Measurements from ENCODE around the gene NBPF6.
"Not testable (repeated sequence)": the region's sequence is repeated elsewhere in the genome, so short reads cannot be mapped to it uniquely, and the experiment has no call there.

The NBPF6 gene
- 0 to 0.12 (median 0.05) reads per million in 18 experiments for total RNA-seq

GRCh38 chr1:108450043-108450442 lies at the start of gene NBPF6:
TSS of gene NBPF6 (plus strand) at chr1:108450343. CDS start at chr1:108450602, 259 bp downstream.
- DNase-seq: not testable (repeated sequence)

- not testable (repeated sequence) for DNase-seq
Observed at GRCh38 chr1:108411098-108411833, 38.9 kb upstream of the NBPF6 start.

GRCh38 chr1:108420129-108420528 lies 30.0 kb upstream of the NBPF6 start:
- DNase-seq: not testable (repeated sequence)

- not testable (repeated sequence) for DNase-seq
Observed at GRCh38 chr1:108421061-108421916, 28.9 kb upstream of the NBPF6 start.

- DNase-seq: not testable (repeated sequence)
Observed at GRCh38 chr1:108426877-108427276, 23.3 kb upstream of the NBPF6 start.

GRCh38 chr1:108432002-108432401 lies 18.1 kb upstream of the NBPF6 start:
- DNase-seq: not testable (repeated sequence)

GRCh38 chr1:108433404-108433803 lies 16.7 kb upstream of the NBPF6 start:
- not testable (repeated sequence) for DNase-seq

- not testable (repeated sequence) for DNase-seq
Observed at GRCh38 chr1:108438536-108438935, 11.6 kb upstream of the NBPF6 start.

- not testable (repeated sequence) for DNase-seq
Observed at GRCh38 chr1:108454521-108454920, 4.4 kb downstream of the NBPF6 start.

- not testable (repeated sequence) for DNase-seq
Observed at GRCh38 chr1:108458661-108459060, 8.5 kb downstream of the NBPF6 start.

GRCh38 chr1:108461758-108462157 lies 11.6 kb downstream of the NBPF6 start:
- not testable (repeated sequence) for DNase-seq

GRCh38 chr1:108463962-108464361 lies 13.8 kb downstream of the NBPF6 start:
- not testable (repeated sequence) for DNase-seq

- DNase-seq: not testable (repeated sequence)
Observed at GRCh38 chr1:108466166-108466565, 16.0 kb downstream of the NBPF6 start.

- DNase-seq: not testable (repeated sequence)
Observed at GRCh38 chr1:108467155-108467554, 17.0 kb downstream of the NBPF6 start.

GRCh38 chr1:108470750-108471149 lies 20.6 kb downstream of the NBPF6 start:
- DNase-seq: not testable (repeated sequence)

GRCh38 chr1:108474516-108474915 lies 24.4 kb downstream of the NBPF6 start:
- not testable (repeated sequence) for DNase-seq

GRCh38 chr1:108478429-108479015 lies 28.4 kb downstream of the NBPF6 start:
- no peak for DNase-seq

GRCh38 chr1:108482708-108483107 lies 32.6 kb downstream of the NBPF6 start:
- DNase-seq: no peak

GRCh38 chr1:108485990-108486389 lies 35.8 kb downstream of the NBPF6 start:
- not testable (repeated sequence) for DNase-seq

- not testable (repeated sequence) for DNase-seq
Observed at GRCh38 chr1:108486707-108487106, 36.6 kb downstream of the NBPF6 start.

GRCh38 chr1:108495008-108495407 lies 44.9 kb downstream of the NBPF6 start:
- not testable (repeated sequence) for DNase-seq

GRCh38 chr1:108496856-108497255 lies 46.7 kb downstream of the NBPF6 start:
- DNase-seq: not testable (repeated sequence)

GRCh38 chr1:108502138-108502537 lies 52.0 kb downstream of the NBPF6 start:
- no peak for DNase-seq

Data from inflammatory macrophage (primary cell).